Heart left ventricle (tissue), 16 donors: ENCODE measurements around the gene MATN1. TPM values are rescaled to one million over a fixed set of nuclear protein-coding genes. Genes with fewer than 3 reads are reported as not detected.

Source experiments
- ATAC-seq, 4 donors: fragments of 200-7000 bp; cut with Tn5 transposase; one replicate each; pipeline ENCODE4 v1.9.1; 2020 to 2022; ENCODE audit warnings: moderate library complexity in 4 of 4, mild to moderate bottlenecking in 3 of 4, moderate number of reproducible peaks in 1 of 4
- DNase-seq, 5 donors: peaks; one replicate each; pipeline ENCODE4 v3.0.0-alpha.2; 2020
- H3K27ac ChIP-seq, 12 donors: fragments of 200-600 bp; sonication (generic) in 4 of 12; one replicate each; pipeline versions ENCODE4 v1.5.0 to v1.8.0; 2016 to 2022; ENCODE audit warnings: mild to moderate bottlenecking in 2 of 12
- H3K27me3 ChIP-seq, 9 donors: fragments of 200-600 bp; sonication (generic) in 2 of 9; one replicate each; pipeline versions ENCODE4 v1.5.1 to v1.8.0; 2016 to 2022; ENCODE audit warnings: mild to moderate bottlenecking in 3 of 9
- H3K36me3 ChIP-seq, 9 donors: fragments of 200-600 bp; sonication (generic) in 2 of 9; one replicate each; pipeline versions ENCODE4 v1.5.0 to v1.8.0; 2018 to 2022; ENCODE audit warnings: mild to moderate bottlenecking in 2 of 9
- H3K4me1 ChIP-seq, 12 donors: fragments of 200-600 bp; sonication (generic) in 4 of 12; one replicate each; pipeline versions ENCODE4 v1.5.0 to v1.8.0; 2016 to 2022; ENCODE audit warnings: mild to moderate bottlenecking in 3 of 12
- H3K4me3 ChIP-seq, 12 donors: fragments of 200-600 bp; sonication (generic) in 4 of 12; one replicate each; pipeline versions ENCODE4 v1.5.0 to v1.8.0; 2017 to 2022; ENCODE audit warnings: mild to moderate bottlenecking in 9 of 12, moderate library complexity in 4 of 12
- H3K9me3 ChIP-seq, 12 donors: fragments of 200-600 bp; sonication (generic) in 4 of 12; one replicate each; pipeline versions ENCODE4 v1.5.0 to v1.8.0; 2016 to 2022; ENCODE audit warnings: mild to moderate bottlenecking in 1 of 12
- CTCF ChIP-seq, 12 donors: fragments of 200-600 bp; sonication (generic) in 4 of 12; IDR thresholded peaks; one replicate each; pipeline versions ENCODE4 v1.5.0 to v1.8.0; 2018 to 2022; ENCODE audit warnings: antibody characterized with exemption in 12 of 12, mild to moderate bottlenecking in 5 of 12
- POLR2A ChIP-seq, 2 donors: fragments of 450-650 bp; IDR thresholded peaks; one replicate each; pipeline ENCODE4 v1.6.1; 2017; ENCODE audit warnings: antibody characterized with exemption in 2 of 2, mild to moderate bottlenecking in 2 of 2, moderate library complexity in 2 of 2
- WGBS, 4 donors: extraction: QIAGEN DNeasy Blood & Tissue Kit in 2 of 4; methylation state at CpG; one replicate each; pipeline versions ENCODE4 v1.1.5 to v1.1.7; 2013 to 2018; 5-methylcytosine and 5-hydroxymethylcytosine counted together
- intact Hi-C, 10 donors: fragments of 100-400 bp; cut with DNase I; formaldehyde crosslinking; loops; one replicate each; pipeline versions ENCODE4 v1.11.1 to v1.14.2; 2022
- polyA plus RNA-seq, 2 donors: library from polyadenylated mRNA; stranded (reverse); fragments of 200-250 nt; gene quantifications; one replicate each; pipeline ENCODE4 v1.2.3, GENCODE V29; 2013
- total RNA-seq, 9 donors: library from RNA; depleted of rRNA in 2 of 9; stranded (reverse); fragments of >200 nt in 2 of 9; fragmentation: NEBNext Ultra II Directional in 3 of 9; extraction: Animal tissue kit (Norgen Biotek cat#: 25700) in 3 of 9; gene quantifications; one replicate each; pipeline versions ENCODE4 v1.1.0 to v1.2.4, GENCODE V29; 2016 to 2023
- donor health status: ischemic (EF 13 %, LVEDD 7.1; RV severe dilation, severe dysfunction).
- donor health status: healthy with polysubstance abuse.
- donor health status: DM: no; HTN: yes; CAD: no.
- donor health status: DM: no; HTN: no; CAD: no.
- donor health status: ischemic (EF 25% LVEDD 6.9; RV normal size, moderate dysfunction).
- donor health status: ischemic (EF 25% LVEDD 5.7; RV mildly dilated, moderate dysfunction).
- donor health status: healthy.
- donor health status: DM: yes; HTN: yes; CAD: no.
- donor health status: ischemic (EF 35%, LVEDD 5.7; RV mildly dilated, moderate dysfunction).
- donor health status: nonischemic (EF 11% LVEDD 7.7; RV severe dilation, severe dysfunction).
- donor health status: DM: yes; HTN: yes; CAD: no.
- donor health status: PGD.
- donor health status: ischemic (EF 29% LVEDD 5.4; RV normal size, mild dysfunction).
- donor health status: nonischemic (EF 23%, LVEDD 6.1; RV moderate dilation, normal function).

Gene MATN1
- total and polyA plus RNA-seq, 11 donors = 0.67 TPM; not detected in 10

GRCh38 chr1:30764939-30765555 is 41.7 kb upstream of the MATN1 start:
- WGBS, 4 donors = 77 to 92% (median 81%) methylated on average over 16 to 18 of the region's 18 CpGs
- Histone ChIP-seq H3K4me1 (peaks cover 0 to 34% (median 5%) of the 10 kb centered on the region in 12 donors), H3K4me3 (no peak overlapping the region), H3K27ac (no peak overlapping the region), H3K9me3 (no peaks in the 10 kb centered on the region), H3K36me3 (no peaks in the 10 kb centered on the region), H3K27me3 (no peaks in the 10 kb centered on the region)
- no peak for ATAC-seq
- intact Hi-C loops = no loop called here
- DNase-seq = no peak
- TF ChIP-seq POLR2A (IDR thresholded peaks at IDR 0.05) (no peak), CTCF (IDR thresholded peaks at IDR 0.05) (no peak)

GRCh38 chr1:30764396-30764795 is 41.0 kb upstream of the MATN1 start:
- Histone ChIP-seq H3K4me3 (no peak overlapping the region), H3K27me3 (no peaks in the 10 kb centered on the region), H3K4me1 (peaks cover 0 to 38% (median 5%) of the 10 kb centered on the region in 12 donors), H3K36me3 (no peaks in the 10 kb centered on the region), H3K9me3 (no peaks in the 10 kb centered on the region), H3K27ac (peak overlapping the region in 1 of 12 donors; percentile 53)
- TF ChIP-seq CTCF (IDR thresholded peaks at IDR 0.05) (no peak), POLR2A (IDR thresholded peaks at IDR 0.05) (no peak)
- ATAC-seq (no peak), DNase-seq (no peak)
- 94 to 97% (median 95%) methylated on average over 5 of the region's 5 CpGs for WGBS, 4 donors
- intact Hi-C loops = no loop called here

GRCh38 chr1:30763651-30764248 is 40.4 kb upstream of the MATN1 start:
- Histone ChIP-seq H3K27ac (peak overlapping the region in 1 of 12 donors; percentile 53), H3K27me3 (no peaks in the 10 kb centered on the region), H3K4me1 (peaks cover 0 to 44% (median 5%) of the 10 kb centered on the region in 12 donors), H3K9me3 (no peaks in the 10 kb centered on the region), H3K4me3 (no peak overlapping the region), H3K36me3 (no peaks in the 10 kb centered on the region)
- WGBS, 4 donors = 79 to 86% (median 83%) methylated on average over 9 to 10 of the region's 10 CpGs
- DNase-seq (no peak), ATAC-seq (peak; percentile 29 to 65 (median 44))
- no peak for TF ChIP-seq CTCF (IDR thresholded peaks at IDR 0.05)
- no peak for TF ChIP-seq POLR2A (IDR thresholded peaks at IDR 0.05)
- intact Hi-C loops = no loop called here

- WGBS, 4 donors = 79 to 94% (median 87%) methylated on average over 7 of the region's 7 CpGs
- no peaks in the 10 kb centered on the region for H3K9me3 ChIP-seq
- no peaks in the 10 kb centered on the region for H3K27me3 ChIP-seq
- ATAC-seq (peak in 1 of 4 donors; percentile 10), DNase-seq (no peak)
- no peak for TF ChIP-seq CTCF (IDR thresholded peaks at IDR 0.05)
- TF ChIP-seq POLR2A (IDR thresholded peaks at IDR 0.05) = no peak
- H3K36me3 ChIP-seq = no peaks in the 10 kb centered on the region
- H3K27ac ChIP-seq = peak overlapping the region in 1 of 12 donors; percentile 53
- no peak overlapping the region for H3K4me3 ChIP-seq
- H3K4me1 ChIP-seq = peaks cover 0 to 51% (median 6%) of the 10 kb centered on the region in 12 donors
- intact Hi-C loops = no loop called here
Observed at GRCh38 chr1:30762930-30763650, 39.7 kb upstream of the MATN1 start.
